ENCODE measurements around the gene MCRIP1.

The MCRIP1 gene

GRCh38 chr17:81802856-81803643 lies 30.0 kb downstream of the MCRIP1 start:
- no peak for DNase-seq

- DNase-seq, result no peak
These were observed 30.9 kb downstream of the MCRIP1 start for GRCh38 chr17:81802048-81802758.

- no peak for DNase-seq
These were observed 31.8 kb downstream of the MCRIP1 start for GRCh38 chr17:81801327-81801726.

GRCh38 chr17:81794509-81794908 lies 38.6 kb downstream of the MCRIP1 start:
- no peak for DNase-seq

- DNase-seq, result no peak
These were observed 39.0 kb downstream of the MCRIP1 start for GRCh38 chr17:81794074-81794476.

- DNase-seq, result no peak
These were observed 40.1 kb downstream of the MCRIP1 start for GRCh38 chr17:81792675-81793615.

All from SW 1271 (cell line).